ENCODE data around the gene HES5.

HES5 gene

DNA sequence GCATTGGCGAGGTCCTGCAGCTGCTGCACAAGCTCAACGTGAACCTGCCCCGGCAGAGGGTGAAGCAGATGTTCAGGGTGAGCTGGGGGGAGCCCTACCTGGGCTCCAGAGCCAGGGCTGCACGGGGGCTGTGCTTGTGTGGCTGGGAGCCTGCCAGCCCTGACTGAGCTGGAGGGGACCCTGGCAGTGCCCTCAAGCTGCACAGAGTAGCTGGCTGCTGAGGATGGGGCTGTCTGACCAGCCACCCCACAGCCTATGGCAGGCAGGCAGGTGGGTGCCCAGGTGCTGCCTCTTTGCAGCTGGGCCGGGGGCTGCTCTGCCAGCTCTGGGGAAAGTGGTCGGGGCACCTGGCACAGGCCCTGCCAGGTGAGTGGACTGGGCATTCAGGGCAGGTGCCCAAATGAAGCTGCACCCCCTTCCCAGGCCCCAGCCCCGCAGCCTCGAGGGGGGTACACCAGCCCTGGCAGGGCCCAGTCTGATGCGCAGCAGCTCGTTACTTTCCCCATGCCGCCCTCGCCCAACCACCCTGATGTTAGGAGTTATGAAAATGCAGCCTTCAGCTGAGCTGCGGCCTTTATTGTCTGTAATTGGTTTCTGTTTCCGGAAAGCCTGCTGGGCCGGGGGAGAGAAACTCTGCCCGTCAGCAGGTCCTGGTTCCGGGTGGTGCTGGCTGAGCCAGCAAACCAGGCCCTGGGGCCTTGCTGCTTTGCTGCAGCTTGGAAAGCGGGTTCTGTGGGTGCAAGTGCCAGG lies 49.7 kb downstream of the HES5 start:
- DNase-seq (ENCODE audit: low spot score), result no peak

DNA sequence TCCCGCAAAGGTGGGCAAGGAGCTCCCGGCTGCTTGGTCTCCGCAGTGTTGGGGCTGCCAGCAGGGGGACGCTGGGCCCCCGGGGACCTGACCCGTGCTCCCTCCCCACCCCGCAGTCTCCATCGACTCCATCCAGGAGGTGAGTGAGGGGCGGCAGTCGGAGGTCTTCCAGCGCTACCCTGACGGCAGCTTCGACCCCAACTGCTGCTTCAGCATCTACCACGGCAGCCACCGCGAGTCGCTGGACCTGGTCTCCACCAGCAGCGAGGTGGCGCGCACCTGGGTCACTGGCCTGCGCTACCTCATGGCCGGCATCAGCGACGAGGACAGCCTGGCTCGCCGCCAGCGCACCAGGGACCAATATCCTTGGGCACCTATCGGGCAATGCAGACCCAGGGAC lies 50.4 kb downstream of the HES5 start:
- no peak for DNase-seq (ENCODE audit: low spot score)

- no peak for DNase-seq (ENCODE audit: low spot score)
These were observed 50.9 kb downstream of the HES5 start for GRCh38 chr1:2479186-2479585.

All from SK-N-DZ (cell line).